ENCODE measurements around the gene MEF2A.

- TF ChIP-seq EZH2 (IDR thresholded peaks at IDR 0.05) (no peak), POLR2AphosphoS5 (IDR thresholded peaks at IDR 0.05; ENCODE audit: borderline replicate concordance, low read depth, low read length) (no peak), FOXP2 (optimal IDR thresholded peaks at IDR 0.05; ENCODE audit: control extremely low read depth, extremely low read length, insufficient read depth) (no peak)
These were observed 28.4 kb upstream of the MEF2A start for GRCh38 chr15:99537344-99537743.

All from SK-N-MC (cell line).